ENCODE results near the gene CERS2. TPM values are rescaled to one million over a fixed set of nuclear protein-coding genes. Genes with fewer than 3 reads are reported as not detected.
A peak's percentile ranks its signal among the peaks of the same experiment; 100 is the strongest.

Gene CERS2
- total RNA-seq, 6 experiments from 2014 or later: 189 to 305 (median 255) TPM

DNA sequence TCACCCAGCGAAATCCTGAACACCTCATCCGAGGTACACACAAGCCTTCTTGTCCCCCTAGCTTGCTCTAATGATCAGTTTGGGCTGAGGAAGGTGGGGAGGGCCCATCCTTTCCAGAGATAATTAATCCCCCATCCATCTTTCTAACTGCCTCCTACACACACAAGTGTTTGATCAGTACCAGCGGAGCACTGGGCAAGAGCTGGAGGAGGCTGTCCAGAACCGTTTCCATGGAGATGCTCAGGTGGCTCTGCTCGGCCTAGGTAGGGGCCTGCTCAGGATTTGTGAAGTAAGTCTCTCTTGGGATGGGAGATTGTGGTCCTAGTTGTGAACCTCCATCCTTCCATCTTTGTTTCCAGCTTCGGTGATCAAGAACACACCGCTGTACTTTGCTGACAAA, 13.3 kb upstream of the CERS2 start:
- Mint-ChIP-seq H3K27ac (no peak overlapping the region), H3K4me1 (ENCODE audit: low read depth) (0 out of 2 replicates have a peak, but pooled peaks cover 5% of the 10 kb centered on the region), H3K4me3 (no peak overlapping the region), H3K36me3 (ENCODE audit: low read depth) (no peaks in the 10 kb centered on the region), H3K27me3 (ENCODE audit: insufficient read depth) (peaks cover 7% of the 10 kb centered on the region), H3K9me3 (no peaks in the 10 kb centered on the region)
- DNase-seq: no peak
- TF ChIP-seq, protein P1, sequence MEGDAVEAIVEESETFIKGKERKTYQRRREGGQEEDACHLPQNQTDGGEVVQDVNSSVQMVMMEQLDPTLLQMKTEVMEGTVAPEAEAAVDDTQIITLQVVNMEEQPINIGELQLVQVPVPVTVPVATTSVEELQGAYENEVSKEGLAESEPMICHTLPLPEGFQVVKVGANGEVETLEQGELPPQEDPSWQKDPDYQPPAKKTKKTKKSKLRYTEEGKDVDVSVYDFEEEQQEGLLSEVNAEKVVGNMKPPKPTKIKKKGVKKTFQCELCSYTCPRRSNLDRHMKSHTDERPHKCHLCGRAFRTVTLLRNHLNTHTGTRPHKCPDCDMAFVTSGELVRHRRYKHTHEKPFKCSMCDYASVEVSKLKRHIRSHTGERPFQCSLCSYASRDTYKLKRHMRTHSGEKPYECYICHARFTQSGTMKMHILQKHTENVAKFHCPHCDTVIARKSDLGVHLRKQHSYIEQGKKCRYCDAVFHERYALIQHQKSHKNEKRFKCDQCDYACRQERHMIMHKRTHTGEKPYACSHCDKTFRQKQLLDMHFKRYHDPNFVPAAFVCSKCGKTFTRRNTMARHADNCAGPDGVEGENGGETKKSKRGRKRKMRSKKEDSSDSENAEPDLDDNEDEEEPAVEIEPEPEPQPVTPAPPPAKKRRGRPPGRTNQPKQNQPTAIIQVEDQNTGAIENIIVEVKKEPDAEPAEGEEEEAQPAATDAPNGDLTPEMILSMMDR (IDR thresholded peaks at IDR 0.05): no peak

DNA sequence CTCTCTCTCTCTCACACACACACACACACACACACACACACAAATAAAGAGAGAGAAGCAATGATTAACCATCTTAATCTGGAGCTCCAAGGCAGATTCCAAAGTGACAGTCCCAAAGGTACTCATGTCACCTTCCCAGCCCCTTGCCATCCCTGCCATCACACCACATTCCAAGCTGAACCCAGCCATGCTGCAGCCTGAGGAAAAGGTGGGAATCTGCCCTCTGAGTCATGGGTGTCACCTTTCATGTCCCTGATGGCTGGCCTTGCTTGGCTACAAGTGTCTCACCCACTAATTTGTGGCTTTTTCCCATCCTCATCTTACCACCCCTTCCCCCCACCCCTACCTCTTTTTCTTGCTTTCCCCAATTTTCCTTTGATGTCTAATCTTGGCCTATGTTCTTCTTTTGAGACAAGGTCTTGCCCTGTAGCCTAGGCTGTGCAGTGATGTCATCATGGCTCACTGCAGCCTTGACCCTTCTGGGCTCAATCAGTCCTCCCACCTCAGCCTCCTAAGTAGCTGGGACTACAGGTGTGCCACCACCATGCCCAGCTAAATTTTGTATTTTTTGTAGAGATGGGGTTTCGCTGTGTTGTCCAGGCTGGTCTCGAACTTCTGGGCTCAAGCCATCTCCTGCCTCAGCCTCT, 10.7 kb upstream of the CERS2 start:
- Mint-ChIP-seq H3K4me1 (ENCODE audit: low read depth) (peaks cover 19% of the 10 kb centered on the region), H3K4me3 (no peak overlapping the region), H3K36me3 (ENCODE audit: low read depth) (no peaks in the 10 kb centered on the region), H3K27ac (no peak overlapping the region), H3K27me3 (ENCODE audit: insufficient read depth) (peaks cover 5% of the 10 kb centered on the region), H3K9me3 (no peaks in the 10 kb centered on the region)
- DNase-seq: no peak
- TF ChIP-seq, protein P1 (IDR thresholded peaks at IDR 0.05): no peak

DNA sequence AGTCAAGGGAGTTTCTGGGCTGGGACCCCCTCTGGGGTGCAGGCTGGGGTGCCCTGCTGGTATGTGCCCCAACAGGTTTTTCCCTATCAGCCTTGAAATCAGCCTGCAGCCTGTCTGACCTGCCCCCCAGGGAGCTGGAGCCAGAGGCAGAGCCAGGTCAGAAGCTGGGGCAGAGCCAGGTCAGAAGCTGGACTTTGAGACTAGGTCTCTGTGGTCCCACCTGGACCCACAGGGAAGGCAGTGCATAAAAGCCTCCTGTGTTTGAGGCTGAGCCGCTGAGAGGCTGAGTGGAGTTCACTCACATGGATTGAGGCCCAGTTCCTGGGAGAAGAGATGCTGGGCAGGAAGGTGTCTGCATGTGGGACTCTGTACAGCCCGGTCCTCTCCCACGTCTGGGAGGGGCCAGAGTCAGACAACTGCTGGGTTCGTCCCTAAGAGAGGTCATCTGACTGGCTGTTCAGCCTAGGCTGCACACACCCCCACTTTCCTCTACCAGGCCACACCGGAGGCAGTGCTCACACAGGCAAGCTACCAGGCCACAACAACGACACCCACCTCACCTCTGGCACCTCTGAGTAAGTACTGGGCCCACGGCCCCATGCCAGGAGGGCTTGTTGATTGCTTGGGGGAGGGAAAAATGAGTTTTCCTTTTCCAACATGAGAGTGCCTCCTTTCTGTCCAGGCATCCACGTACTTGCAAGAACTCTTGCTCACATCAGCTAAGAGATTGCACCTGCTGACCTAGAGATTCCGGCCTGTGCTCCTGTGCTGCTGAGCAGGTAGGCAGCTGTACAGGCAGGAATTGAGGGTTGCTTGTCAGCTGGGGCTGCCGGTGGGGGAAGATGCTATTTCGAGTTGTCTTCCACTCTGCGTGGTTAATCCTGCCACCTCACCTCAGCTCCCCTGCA, 7.4 kb upstream of the CERS2 start, which contains the start of gene ANXA9:
Gene ANXA9 (plus strand): TSS at position 488 of the 908 bp plus-strand sequence. CDS start 814 bp downstream, outside the sequence.
- Mint-ChIP-seq H3K4me3 (no peak within 1 kb of the TSS; the same call in 1 of the 2 replicates), H3K27ac (peak within 1 kb of the TSS; percentile 70), H3K4me1 (ENCODE audit: low read depth) (peaks cover 33% of the 10 kb centered on the region), H3K9me3 (no peaks in the 10 kb centered on the region), H3K36me3 (ENCODE audit: low read depth) (no peaks in the 10 kb centered on the region), H3K27me3 (ENCODE audit: insufficient read depth) (peaks cover 2% of the 10 kb centered on the region)
- TF ChIP-seq, protein P1 (IDR thresholded peaks at IDR 0.05): no peak
- no peak for DNase-seq

DNA sequence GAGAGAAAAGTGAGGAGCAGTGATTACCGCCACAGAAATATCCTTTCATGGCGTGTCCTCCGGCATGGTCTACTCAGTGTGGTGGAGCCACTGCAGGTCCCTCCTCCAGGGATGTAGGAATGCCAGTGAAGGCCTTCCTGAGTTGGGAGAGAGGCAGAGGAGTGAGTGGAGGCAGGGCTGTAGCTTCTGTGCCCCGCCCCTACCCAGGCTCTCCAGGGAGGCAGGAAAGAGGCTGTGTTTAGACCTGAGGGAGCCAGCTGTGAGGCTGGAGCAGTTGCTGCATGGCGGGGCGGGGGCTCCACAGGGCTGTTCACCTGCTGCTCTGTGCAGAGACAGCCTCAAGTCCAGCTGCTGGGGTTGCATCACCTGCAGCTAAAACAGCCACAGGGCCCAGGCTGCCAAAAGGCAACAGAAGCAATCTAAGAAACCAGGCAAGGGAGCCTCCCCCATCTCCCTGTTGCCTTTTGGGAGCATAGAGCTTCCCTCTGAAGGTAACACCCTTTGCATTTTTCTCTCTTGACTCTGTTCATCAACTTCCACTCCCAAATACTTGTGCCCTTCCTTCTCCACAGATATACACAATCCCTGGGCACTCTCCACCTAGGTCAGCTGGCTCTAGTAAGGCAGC, 6.7 kb upstream of the CERS2 start:
- no peak overlapping the region; the same call in 1 of the 2 replicates for H3K4me3 Mint-ChIP-seq
- no peaks in the 10 kb centered on the region for H3K36me3 Mint-ChIP-seq (ENCODE audit: low read depth)
- H3K27ac Mint-ChIP-seq: peak overlapping the region; percentile 70
- TF ChIP-seq, protein P1 (IDR thresholded peaks at IDR 0.05): no peak
- no peaks in the 10 kb centered on the region for H3K9me3 Mint-ChIP-seq
- H3K4me1 Mint-ChIP-seq (ENCODE audit: low read depth): peaks cover 40% of the 10 kb centered on the region
- DNase-seq: no peak
- peaks cover 2% of the 10 kb centered on the region for H3K27me3 Mint-ChIP-seq (ENCODE audit: insufficient read depth)

All from HFFc6 (cell line).